Neural cell (in vitro differentiated cells): ENCODE measurements around the gene CSRNP2. TPM values are rescaled to one million over a fixed set of nuclear protein-coding genes. Genes with fewer than 3 reads are reported as not detected.

Experiments
- H2AFZ ChIP-seq: fragments of 200-600, 300-800 bp; sonication (generic), shearing (Covaris generic); 2 replicates; pipeline ENCODE4 v1.6.0; 2014; ENCODE audit warnings: low read depth, mild to moderate bottlenecking, antibody characterized with exemption, low read length, moderate library complexity
- H3F3A ChIP-seq: fragments of 200-600 bp; shearing (Covaris generic); 2 replicates; pipeline ENCODE4 v1.6.1; 2016; ENCODE audit warnings: mild to moderate bottlenecking, moderate library complexity, mixed read lengths, antibody characterized with exemption, low read length; ENCODE audit not compliant: insufficient read depth, poor library complexity, severe bottlenecking
- H3K27ac ChIP-seq: fragments of 200-600, 300-800 bp; sonication (generic), shearing (Covaris generic); 2 replicates; pipeline ENCODE4 v1.5.1; 2014; ENCODE audit warnings: mild to moderate bottlenecking, low read length, moderate library complexity
- H3K27me3 ChIP-seq: fragments of 300-800, 200-600 bp; sonication (generic), shearing (Covaris generic); 2 replicates; pipeline ENCODE4 v1.6.0; 2014; ENCODE audit warnings: mild to moderate bottlenecking, low read depth, low read length, moderate library complexity; ENCODE audit not compliant: insufficient read depth
- H3K36me3 ChIP-seq: fragments of 300-800, 200-600 bp; sonication (generic), shearing (Covaris generic); 2 replicates; pipeline ENCODE4 v1.5.1; 2014; ENCODE audit warnings: mild to moderate bottlenecking, antibody characterized with exemption, low read length, moderate library complexity; ENCODE audit not compliant: insufficient read depth
- H3K4me2 ChIP-seq: fragments of 300-800, 200-600 bp; sonication (generic), shearing (Covaris generic); 2 replicates; pipeline ENCODE4 v1.6.0; 2014; ENCODE audit warnings: mild to moderate bottlenecking, low read length
- H3K4me3 ChIP-seq: fragments of 300-800, 200-600 bp; sonication (generic), shearing (Covaris generic); 2 replicates; pipeline ENCODE4 v1.5.1; 2014; ENCODE audit warnings: mild to moderate bottlenecking, low read length, moderate library complexity
- H3K79me2 ChIP-seq: fragments of 200-600 bp; shearing (Covaris generic); replicated peaks from 2 replicates; pipeline ENCODE4 v1.6.0; 2014; ENCODE audit warnings: mild to moderate bottlenecking, low read length, moderate library complexity; ENCODE audit not compliant: insufficient read depth
- H3K9ac ChIP-seq: fragments of 300-800, 200-600 bp; sonication (generic), shearing (Covaris generic); 2 replicates; pipeline ENCODE4 v1.6.1; 2016; ENCODE audit warnings: mild to moderate bottlenecking, low read length, mixed read lengths
- H3K9me2 ChIP-seq: fragments of 200-600 bp; shearing (Covaris generic); 2 replicates; pipeline ENCODE4 v1.6.1; 2016; ENCODE audit warnings: mild to moderate bottlenecking, low read length, mixed read lengths; ENCODE audit not compliant: insufficient read depth
- H3K9me3 ChIP-seq: fragments of 200-600, 300-800 bp; sonication (generic), shearing (Covaris generic); 2 replicates; pipeline ENCODE4 v1.6.1; 2016; ENCODE audit warnings: mild to moderate bottlenecking, mixed run types, low read length, moderate library complexity, mixed read lengths
- H4K20me1 ChIP-seq: fragments of 200-600 bp; shearing (Covaris generic); 2 replicates; pipeline ENCODE4 v1.6.1; 2016; ENCODE audit warnings: mild to moderate bottlenecking, mixed run types; ENCODE audit not compliant: insufficient read depth
- EP300 ChIP-seq: fragments of 450-650 bp; conservative IDR thresholded peaks from 2 replicates; pipeline ENCODE4 v1.6.1; 2014; ENCODE audit warnings: antibody characterized with exemption, mild to moderate bottlenecking, moderate library complexity; ENCODE audit not compliant: poor library complexity, severe bottlenecking
- EZH2 ChIP-seq: fragments of 200-600, 300-800 bp; shearing (Covaris generic), sonication (generic); IDR thresholded peaks from 2 replicates; pipeline ENCODE4 v1.6.1; 2014; ENCODE audit warnings: antibody characterized with exemption, low read length, borderline replicate concordance, mild to moderate bottlenecking; ENCODE audit not compliant: insufficient read depth, poor library complexity, severe bottlenecking
- MXI1 ChIP-seq: fragments of 450-650 bp; conservative IDR thresholded peaks from 2 replicates; pipeline ENCODE4 v1.6.1; 2014; ENCODE audit warnings: antibody characterized with exemption, mild to moderate bottlenecking; ENCODE audit not compliant: poor library complexity, severe bottlenecking
- POLR2AphosphoS5 ChIP-seq: IDR thresholded peaks from 2 replicates; pipeline ENCODE4 v1.6.1; 2012
- RAD21 ChIP-seq: fragments of 450-650 bp; conservative IDR thresholded peaks from 2 replicates; pipeline ENCODE4 v1.6.1; 2014; ENCODE audit warnings: antibody characterized with exemption, mild to moderate bottlenecking, moderate library complexity
- SMC3 ChIP-seq: fragments of 450-650 bp; conservative IDR thresholded peaks from 2 replicates; pipeline ENCODE4 v1.6.1; 2014; ENCODE audit warnings: antibody characterized with exemption, mild to moderate bottlenecking, moderate library complexity; ENCODE audit not compliant: poor library complexity
- TAF1 ChIP-seq: IDR thresholded peaks from 2 replicates; pipeline ENCODE4 v1.6.1; 2012; ENCODE audit warnings: low read depth
- polyA plus RNA-seq: library from polyadenylated mRNA; depleted of rRNA; stranded (reverse); fragments of >200 nt; gene quantifications from 2 replicates; pipeline ENCODE4 v1.2.3, GENCODE V29; 2014
- small RNA-seq, 3 experiments: library from RNA; depleted of rRNA; stranded (forward); fragments of <200 nt; gene quantifications; one replicate each; pipeline ENCODE3, GENCODE V24; 2012
- TF ChIP-seq, protein P1 (sequence below): fragments of 450-650 bp; IDR thresholded peaks from 2 replicates; pipeline ENCODE4 v1.5.1; 2014; ENCODE audit warnings: antibody characterized with exemption, mild to moderate bottlenecking, moderate library complexity; ENCODE audit not compliant: poor library complexity, severe bottlenecking
- TF ChIP-seq, protein P2 (sequence below): IDR thresholded peaks from 2 replicates; pipeline ENCODE4 v1.6.1; 2012; ENCODE audit warnings: borderline replicate concordance

CSRNP2 gene
- polyA plus RNA-seq, 1 donor from 2014 or later, result 114 TPM

DNA sequence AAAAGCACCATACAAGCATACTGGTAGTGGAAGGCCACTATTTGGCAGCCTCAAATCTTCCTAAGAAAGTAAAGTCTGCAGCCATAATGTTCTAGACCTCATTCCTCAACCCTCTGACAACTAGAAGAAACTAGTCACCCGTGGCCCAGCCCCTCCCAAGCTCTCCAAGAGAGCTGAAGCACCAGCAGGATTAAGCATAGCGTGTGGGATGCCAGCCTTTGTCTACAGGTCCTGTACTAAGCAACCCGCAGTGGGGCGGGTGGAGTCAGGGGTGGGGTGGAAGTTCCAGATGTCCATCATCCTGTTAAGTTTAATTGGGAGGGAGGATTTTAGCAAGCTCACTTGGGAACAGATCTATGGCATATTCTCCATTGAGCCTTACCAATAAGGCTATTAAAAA, 71.4 kb downstream of the CSRNP2 start:
- H3K79me2 ChIP-seq, result peaks cover 4% of the 10 kb centered on the region
- TF ChIP-seq, protein P1, sequence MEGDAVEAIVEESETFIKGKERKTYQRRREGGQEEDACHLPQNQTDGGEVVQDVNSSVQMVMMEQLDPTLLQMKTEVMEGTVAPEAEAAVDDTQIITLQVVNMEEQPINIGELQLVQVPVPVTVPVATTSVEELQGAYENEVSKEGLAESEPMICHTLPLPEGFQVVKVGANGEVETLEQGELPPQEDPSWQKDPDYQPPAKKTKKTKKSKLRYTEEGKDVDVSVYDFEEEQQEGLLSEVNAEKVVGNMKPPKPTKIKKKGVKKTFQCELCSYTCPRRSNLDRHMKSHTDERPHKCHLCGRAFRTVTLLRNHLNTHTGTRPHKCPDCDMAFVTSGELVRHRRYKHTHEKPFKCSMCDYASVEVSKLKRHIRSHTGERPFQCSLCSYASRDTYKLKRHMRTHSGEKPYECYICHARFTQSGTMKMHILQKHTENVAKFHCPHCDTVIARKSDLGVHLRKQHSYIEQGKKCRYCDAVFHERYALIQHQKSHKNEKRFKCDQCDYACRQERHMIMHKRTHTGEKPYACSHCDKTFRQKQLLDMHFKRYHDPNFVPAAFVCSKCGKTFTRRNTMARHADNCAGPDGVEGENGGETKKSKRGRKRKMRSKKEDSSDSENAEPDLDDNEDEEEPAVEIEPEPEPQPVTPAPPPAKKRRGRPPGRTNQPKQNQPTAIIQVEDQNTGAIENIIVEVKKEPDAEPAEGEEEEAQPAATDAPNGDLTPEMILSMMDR, result no peak
- TF ChIP-seq RAD21 (no peak), POLR2AphosphoS5 (no peak), EP300 (no peak), SMC3 (no peak), TAF1 (no peak), MXI1 (no peak), EZH2 (no peak)
- TF ChIP-seq, protein P2, sequence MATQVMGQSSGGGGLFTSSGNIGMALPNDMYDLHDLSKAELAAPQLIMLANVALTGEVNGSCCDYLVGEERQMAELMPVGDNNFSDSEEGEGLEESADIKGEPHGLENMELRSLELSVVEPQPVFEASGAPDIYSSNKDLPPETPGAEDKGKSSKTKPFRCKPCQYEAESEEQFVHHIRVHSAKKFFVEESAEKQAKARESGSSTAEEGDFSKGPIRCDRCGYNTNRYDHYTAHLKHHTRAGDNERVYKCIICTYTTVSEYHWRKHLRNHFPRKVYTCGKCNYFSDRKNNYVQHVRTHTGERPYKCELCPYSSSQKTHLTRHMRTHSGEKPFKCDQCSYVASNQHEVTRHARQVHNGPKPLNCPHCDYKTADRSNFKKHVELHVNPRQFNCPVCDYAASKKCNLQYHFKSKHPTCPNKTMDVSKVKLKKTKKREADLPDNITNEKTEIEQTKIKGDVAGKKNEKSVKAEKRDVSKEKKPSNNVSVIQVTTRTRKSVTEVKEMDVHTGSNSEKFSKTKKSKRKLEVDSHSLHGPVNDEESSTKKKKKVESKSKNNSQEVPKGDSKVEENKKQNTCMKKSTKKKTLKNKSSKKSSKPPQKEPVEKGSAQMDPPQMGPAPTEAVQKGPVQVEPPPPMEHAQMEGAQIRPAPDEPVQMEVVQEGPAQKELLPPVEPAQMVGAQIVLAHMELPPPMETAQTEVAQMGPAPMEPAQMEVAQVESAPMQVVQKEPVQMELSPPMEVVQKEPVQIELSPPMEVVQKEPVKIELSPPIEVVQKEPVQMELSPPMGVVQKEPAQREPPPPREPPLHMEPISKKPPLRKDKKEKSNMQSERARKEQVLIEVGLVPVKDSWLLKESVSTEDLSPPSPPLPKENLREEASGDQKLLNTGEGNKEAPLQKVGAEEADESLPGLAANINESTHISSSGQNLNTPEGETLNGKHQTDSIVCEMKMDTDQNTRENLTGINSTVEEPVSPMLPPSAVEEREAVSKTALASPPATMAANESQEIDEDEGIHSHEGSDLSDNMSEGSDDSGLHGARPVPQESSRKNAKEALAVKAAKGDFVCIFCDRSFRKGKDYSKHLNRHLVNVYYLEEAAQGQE, result no peak
- no peaks in the 10 kb centered on the region for H3K27me3 ChIP-seq
- no peak overlapping the region for H2AFZ ChIP-seq
- H3F3A ChIP-seq, result no peaks in the 10 kb centered on the region
- no peaks in the 10 kb centered on the region for H3K36me3 ChIP-seq
- H3K9me3 ChIP-seq, result no peaks in the 10 kb centered on the region
- H3K9ac ChIP-seq, result no peak overlapping the region
- H3K4me2 ChIP-seq, result no peak overlapping the region
- H3K4me3 ChIP-seq, result no peak overlapping the region
- H3K9me2 ChIP-seq, result no peaks in the 10 kb centered on the region
- no peak overlapping the region for H3K27ac ChIP-seq
- no peaks in the 10 kb centered on the region for H4K20me1 ChIP-seq

Small RNA genes within 50 kb of the gene (small RNA-seq; reads per million reads assigned to genes)
- 0 reads per million in 3 experiments for gene RNU6-1273P
- 0 reads per million in 3 experiments for gene RNU6-87P

Other genes starting within 250 kb of the CSRNP2 start
- not detected in 2 replicates for gene TMPRSS12, start 240.7 kb downstream of the CSRNP2 start, polyA plus RNA-seq
- gene HIGD1C, start 131.1 kb downstream of the CSRNP2 start, polyA plus RNA-seq, result not detected in 2 replicates
- 62.3 and 69.5 TPM in 2 replicates for gene SLC11A2, start 57.2 kb downstream of the CSRNP2 start, polyA plus RNA-seq
- 97.4 and 101 TPM in 2 replicates for gene LETMD1, start 35.3 kb downstream of the CSRNP2 start, polyA plus RNA-seq
- 27.0 and 28.6 TPM in 2 replicates for gene TFCP2, start 89.5 kb upstream of the CSRNP2 start, polyA plus RNA-seq
- 12.4 and 12.7 TPM in 2 replicates for gene POU6F1, start 134.5 kb upstream of the CSRNP2 start, polyA plus RNA-seq
- 89.0 and 97.9 TPM in 2 replicates for gene DAZAP2, start 155.2 kb upstream of the CSRNP2 start, polyA plus RNA-seq
- gene SMAGP, start 186.8 kb upstream of the CSRNP2 start, polyA plus RNA-seq, result not detected in 2 replicates
- not detected in 2 replicates for gene BIN2, start 240.6 kb upstream of the CSRNP2 start, polyA plus RNA-seq